ENCODE results near the gene KIAA0513.

DNA sequence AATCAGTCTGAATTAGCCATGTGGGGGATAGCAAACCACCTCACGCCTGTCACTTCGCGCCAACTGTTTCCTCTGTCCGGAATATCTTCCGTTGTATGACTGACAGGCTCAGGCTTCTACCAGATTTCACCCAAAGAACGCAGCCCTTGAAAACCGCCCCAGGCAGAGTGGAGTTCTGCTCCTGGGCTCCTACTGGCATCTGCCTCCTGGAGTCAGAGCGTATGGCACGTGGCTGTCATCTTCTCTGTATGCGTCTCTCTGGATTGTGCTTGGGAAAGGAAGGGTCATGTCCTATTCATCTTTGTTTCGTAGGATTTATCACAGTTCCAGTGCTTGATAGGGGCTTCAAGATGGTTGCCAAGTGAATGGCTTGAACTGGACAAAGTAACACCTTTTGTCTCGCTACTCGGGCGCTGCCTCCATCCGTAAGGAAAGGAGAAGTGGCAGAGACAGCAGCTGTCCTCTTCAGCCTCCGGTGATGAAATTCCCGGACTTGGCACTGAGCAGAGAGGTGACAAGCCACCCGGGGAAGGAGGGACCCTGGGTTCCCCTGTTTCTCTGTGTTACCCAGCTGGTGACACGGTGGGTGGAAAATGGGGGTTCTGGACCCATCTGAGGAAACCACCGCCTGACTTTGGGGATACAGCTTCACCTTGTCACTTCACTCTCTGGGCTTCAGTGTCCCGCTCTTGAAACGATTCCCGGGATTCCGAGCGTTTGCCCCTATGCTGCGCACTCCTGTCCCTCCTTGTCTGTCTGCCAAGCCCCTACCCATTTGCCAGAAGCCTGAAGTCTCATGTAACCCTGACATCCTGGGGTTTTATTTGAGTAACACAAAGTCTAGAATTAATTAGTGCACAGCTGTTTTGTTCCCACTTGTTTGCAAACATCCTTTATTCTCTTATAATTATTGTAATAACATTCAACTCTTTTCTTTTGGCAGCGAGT, 13.9 kb downstream of the KIAA0513 start:
- TF ChIP-seq TAF1 (IDR thresholded peaks at IDR 0.05; ENCODE audit: low read depth, low read length) = no peak
- no peak for TF ChIP-seq POLR2A (IDR thresholded peaks at IDR 0.05; ENCODE audit: low read depth, low read length)
- TF ChIP-seq POLR2AphosphoS5 (IDR thresholded peaks at IDR 0.05; ENCODE audit: low read depth, low read length) = no peak
- no peak for TF ChIP-seq PAX5 (IDR thresholded peaks at IDR 0.05; ENCODE audit: insufficient read depth, low read length, severe bottlenecking)
